Measurements from ENCODE around the gene FBXL13. TPM values are rescaled to one million over a fixed set of nuclear protein-coding genes. Genes with fewer than 3 reads are reported as not detected.
"Not testable (repeated sequence)": the region's sequence is repeated elsewhere in the genome, so short reads cannot be mapped to it uniquely, and the experiment has no call there.

The FBXL13 gene
- total RNA-seq, 4 donors from 2014 or later, result 0.35 to 2.6 (median 1.3) TPM; not detected in 1

DNA sequence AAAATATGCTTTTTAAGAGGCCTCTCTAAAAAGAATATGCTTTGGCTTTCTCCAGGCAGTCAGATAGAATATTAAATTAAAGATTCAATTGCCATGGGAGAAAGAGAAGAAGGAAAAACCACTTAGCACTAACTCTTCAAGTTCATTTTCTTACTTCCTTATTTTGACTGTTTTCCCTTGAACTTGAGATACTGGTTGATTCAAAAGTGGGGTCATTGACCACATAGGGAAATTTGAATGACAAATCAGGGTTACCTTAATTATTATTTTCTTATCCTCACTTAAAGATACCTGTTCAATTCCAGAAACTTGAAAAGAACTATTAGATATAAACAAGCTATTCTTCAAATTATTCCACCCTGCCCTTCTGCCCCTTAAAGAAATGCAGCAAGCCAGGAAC lies 298.4 kb downstream of the FBXL13 start:
- H3K27me3 ChIP-seq, DNase-seq, H3K4me1 ChIP-seq, H3K4me3 ChIP-seq, H3K27ac ChIP-seq, H3K36me3 ChIP-seq, H3K9me3 ChIP-seq: not testable (repeated sequence)

DNA sequence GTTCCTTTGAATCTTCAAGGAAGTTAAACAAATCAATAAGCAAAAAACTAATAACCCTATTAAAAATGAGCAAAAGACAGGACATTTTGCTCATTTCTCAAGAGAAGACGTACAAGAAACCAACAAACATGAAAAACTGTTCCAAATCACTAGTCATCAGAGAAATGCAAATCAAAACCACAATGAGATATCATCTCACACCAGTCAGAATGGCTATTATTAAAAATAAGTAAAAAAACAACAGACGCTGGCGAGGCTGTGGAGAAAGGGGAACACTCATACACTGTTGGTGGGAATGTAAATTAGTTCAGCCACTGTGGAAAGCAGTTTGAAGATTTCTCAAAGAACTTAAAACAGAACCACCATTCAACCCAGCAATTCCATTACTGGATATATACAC lies 304.1 kb downstream of the FBXL13 start:
- H3K27me3 ChIP-seq, H3K27ac ChIP-seq, H3K36me3 ChIP-seq, H3K4me1 ChIP-seq, H3K4me3 ChIP-seq, H3K9me3 ChIP-seq: not testable (repeated sequence)
- peak in 1 of 3 donors; percentile 21 for DNase-seq

DNA sequence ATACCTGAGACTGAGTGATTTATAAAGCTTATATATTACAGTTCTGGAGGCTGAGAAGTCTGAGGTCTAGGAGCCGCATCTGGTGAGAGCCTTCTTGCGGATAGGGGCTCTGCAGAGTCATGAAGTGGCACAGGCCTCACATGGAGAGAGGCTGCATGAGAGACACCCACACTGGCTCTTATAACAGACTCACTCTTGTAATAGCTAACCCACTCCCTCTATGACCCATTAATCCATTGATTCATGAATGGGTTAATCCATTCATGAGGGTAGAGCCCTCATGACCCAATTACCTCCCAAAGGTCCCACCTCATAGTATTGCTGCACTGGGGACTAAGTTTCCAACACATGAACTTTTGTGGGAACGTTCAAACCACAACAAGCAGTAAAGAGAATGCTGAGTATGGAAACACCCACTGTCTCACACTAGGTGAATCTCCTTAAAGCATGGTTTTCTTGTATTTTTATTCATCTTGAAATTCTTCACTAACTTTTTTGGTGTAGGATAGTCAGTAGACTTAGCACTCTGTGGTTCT lies 304.9 kb downstream of the FBXL13 start:
- not testable (repeated sequence) for H3K27ac ChIP-seq, H3K36me3 ChIP-seq, DNase-seq, H3K27me3 ChIP-seq, H3K4me1 ChIP-seq, H3K4me3 ChIP-seq, H3K9me3 ChIP-seq

DNA sequence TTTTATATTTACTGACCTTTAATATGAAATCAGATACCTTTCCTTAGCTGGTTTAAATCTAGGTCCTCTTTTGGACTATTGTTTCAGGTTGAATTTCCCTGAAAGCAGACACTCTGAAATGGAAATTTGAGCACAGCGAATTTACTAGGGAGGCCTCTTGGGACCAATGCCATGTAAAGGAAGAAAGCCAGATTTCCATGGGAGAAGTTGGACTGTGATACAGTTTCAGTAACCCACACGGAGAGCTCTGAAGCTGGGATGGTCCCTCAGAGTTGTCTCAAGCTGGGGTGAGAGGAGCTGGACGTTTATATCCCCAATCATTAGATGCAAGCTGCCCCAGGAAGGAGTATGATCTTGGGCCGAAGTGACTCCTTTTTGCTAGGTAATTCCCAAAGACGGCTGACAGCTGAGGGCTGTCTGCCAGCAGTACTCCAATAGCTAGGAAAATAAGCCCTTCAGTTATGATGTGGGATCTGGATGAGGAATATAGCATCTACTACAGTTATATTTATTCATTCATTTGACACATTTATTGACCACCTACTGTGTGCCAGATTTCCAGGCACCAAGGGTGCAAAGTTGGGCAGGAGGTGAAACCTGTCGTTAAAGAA lies 311.2 kb downstream of the FBXL13 start:
- not testable (repeated sequence) for H3K36me3 ChIP-seq, H3K27me3 ChIP-seq, H3K4me1 ChIP-seq, DNase-seq, H3K4me3 ChIP-seq, H3K9me3 ChIP-seq, H3K27ac ChIP-seq

Small RNAs within 50 kb of the gene (small RNA-seq; reads per million reads assigned to genes)
- 0 reads per million in 2 donors for gene RNU6-1136P

Other genes starting within 250 kb of the FBXL13 start
- gene LRRC17, start 161.8 kb downstream of the FBXL13 start, total RNA-seq, result 1 to 10 TPM in 3 of 4 donors, under 1 TPM in 1; 0.40 to 5.8 (median 2.1) TPM
- 10 to 100 TPM; 16.5 to 24.8 (median 18.4) TPM for gene ARMC10, start 344 bp upstream of the FBXL13 start, total RNA-seq
- 10 to 100 TPM; 28.9 to 75.5 (median 71.2) TPM for gene NAPEPLD, start 74.3 kb upstream of the FBXL13 start, total RNA-seq
- gene PMPCB, start 222.6 kb upstream of the FBXL13 start, total RNA-seq, result 10 to 100 TPM; 35.5 to 48.2 (median 37.7) TPM